HT1080 (cell line): ENCODE data around the gene BAHCC1. TPM values are rescaled to one million over a fixed set of nuclear protein-coding genes. Genes with fewer than 3 reads are reported as not detected.

Experiments
- DNase-seq: peaks from one replicate; pipeline ENCODE4 v3.0.0-alpha.2; 2015; ENCODE audit warnings: low read depth
- total RNA-seq: library from RNA; depleted of rRNA; stranded (reverse); fragments of >200 nt; shearing (Covaris generic); gene quantifications from 2 replicates; pipeline ENCODE4 v1.2.3, GENCODE V29; 2014

The BAHCC1 gene
- total RNA-seq, 1 experiment from 2014 or later: 0.43 TPM

GRCh38 chr17:81366648-81367047 is 28.6 kb upstream of the BAHCC1 start:
- no peak for DNase-seq

DNA sequence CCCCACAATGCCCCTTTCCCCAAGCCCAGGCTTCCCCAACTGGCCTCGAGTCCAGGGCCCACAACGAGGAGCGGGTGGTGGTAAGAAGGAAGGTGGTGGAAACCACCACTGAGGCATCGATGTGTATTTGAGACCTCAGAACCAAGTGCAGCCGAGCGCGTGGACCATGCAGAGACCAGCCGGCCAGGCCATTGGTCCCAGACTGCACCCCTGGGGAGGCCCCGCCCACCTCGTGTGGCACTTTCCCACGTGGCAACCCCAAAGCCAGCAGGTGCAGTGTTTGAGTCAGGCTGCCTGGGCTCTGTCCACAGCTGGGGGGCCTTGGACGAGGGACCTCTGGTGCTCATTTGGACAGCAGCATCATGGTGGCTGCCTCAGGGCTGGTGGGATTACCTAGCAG is 28.1 kb upstream of the BAHCC1 start:
- no peak for DNase-seq

GRCh38 chr17:81368161-81369022 is 26.9 kb upstream of the BAHCC1 start:
- no peak for DNase-seq

- DNase-seq: no peak
Observed at GRCh38 chr17:81370294-81370693, 25.0 kb upstream of the BAHCC1 start.

DNA sequence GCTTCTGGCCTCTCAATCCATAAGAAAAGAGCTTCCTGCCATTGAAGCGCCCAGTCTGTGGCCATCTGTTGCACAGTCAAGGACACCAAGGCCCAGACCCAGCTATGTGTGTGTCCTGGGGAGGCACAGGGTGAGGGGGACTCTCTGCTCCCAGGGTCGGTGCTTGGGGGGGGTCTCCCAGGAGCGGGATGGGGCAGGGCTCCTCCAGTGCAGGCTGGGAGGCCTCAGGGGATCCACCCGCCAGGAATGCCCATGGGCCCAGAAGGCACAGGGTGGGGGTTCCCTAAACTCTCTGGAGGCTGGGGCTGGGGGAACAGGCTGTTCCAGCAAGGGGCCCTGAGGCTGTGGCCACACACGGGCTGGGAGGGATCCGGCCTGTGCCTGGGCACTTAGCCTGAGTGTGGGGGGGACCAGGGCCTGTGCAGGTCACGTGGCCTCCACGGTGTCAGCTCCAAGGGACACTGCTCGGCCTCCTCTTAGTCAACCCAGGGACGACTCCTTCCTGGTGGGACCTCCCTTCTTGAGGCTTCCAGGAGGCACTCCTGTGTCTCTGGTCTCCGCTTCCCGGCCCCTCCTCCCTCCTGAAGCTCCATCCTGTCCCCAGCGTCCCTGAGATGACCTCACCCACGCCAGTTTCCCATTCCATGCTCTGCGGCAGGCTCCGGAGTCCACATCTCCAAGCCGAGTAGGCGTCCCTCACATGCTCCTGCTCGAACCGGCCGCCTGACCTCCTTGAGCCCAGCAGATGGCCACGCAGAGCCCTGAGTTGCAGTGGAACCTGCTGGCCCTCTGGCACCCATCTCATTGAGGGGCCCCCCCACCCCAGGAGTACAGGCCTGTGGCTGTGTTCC is 23.1 kb upstream of the BAHCC1 start:
- DNase-seq: no peak

DNA sequence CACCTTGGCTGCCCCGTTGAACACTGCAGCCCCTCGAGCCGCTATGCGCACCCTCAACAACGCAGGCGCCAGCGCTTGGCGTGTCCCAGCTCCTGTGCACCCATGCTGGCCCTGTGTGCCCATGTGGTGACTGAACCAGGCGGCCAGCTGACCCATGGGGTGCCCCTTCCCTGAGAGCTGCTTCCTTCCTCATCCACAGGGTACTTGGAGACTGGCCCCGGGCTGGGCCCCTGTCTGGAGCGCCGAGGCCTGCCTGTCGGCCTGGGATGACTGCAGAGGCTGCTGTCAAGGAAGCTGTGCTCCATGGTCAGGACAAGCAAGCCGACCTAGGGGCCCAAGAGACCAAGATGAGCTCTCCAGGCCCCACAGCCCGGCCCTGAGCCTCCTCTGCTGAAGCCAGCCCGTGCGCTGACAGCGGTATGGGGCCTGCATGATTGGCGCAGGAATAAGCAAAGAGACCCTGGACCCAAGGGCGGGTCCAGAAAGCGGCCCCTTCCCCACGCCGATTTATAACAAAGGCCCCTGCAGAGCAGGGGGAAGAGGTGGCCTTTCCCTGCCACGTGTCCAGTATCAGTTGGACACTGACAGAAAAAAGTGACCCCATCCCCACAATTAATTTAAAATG is 21.6 kb upstream of the BAHCC1 start:
- no peak for DNase-seq

- DNase-seq: no peak
Observed at GRCh38 chr17:81374890-81375289, 20.4 kb upstream of the BAHCC1 start.

- no peak for DNase-seq
Observed at GRCh38 chr17:81376946-81377714, 18.1 kb upstream of the BAHCC1 start.

DNA sequence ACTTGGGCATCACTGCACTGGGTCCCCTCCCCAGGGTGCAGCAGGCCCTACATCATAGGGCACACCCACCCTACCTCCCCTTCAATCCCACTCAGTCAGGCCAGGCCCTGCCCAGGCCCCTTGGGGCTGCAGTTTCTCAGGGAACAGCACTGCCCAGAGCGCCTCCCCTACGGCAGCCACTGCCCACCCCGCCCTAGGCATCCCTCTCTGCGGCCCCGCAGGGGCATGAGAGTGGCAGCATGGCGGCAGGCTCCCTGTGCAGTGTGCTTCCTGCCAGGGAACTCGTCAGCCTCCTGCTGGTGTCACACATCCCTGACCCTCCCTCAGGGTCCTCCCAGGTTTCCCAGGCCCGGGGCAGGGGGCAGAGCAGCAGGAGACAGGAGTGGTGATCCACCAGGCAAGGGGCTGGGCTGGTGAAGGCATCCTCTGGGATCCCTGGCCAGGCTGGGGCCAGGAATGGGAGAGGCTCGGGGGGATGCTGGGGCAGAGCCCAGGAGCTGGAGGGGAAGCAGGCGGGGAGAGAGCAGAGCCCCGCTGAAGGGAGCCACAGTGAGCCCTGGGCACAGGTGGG is 16.2 kb upstream of the BAHCC1 start:
- no peak for DNase-seq

DNA sequence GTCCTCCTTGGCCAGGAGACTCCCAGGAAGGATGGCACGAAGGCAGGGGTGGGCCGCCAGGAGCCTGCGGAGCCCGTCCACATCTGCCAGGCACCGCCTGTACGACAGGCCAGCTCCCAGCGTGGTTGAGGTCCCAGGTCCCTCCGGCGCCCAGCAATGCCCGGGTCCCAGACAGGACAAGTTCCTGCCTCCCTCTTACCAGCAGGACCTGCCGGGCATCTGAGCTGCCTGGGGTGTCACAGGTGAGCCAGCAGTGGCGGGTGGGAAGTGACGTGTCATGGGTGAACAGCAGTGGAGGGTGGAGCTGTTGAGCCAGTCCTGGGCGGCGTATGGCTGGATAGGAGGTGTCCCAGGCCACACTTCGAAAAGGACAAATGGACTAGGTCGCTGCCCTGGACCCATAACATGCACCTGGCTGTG is 15.7 kb upstream of the BAHCC1 start:
- DNase-seq: no peak

- no peak for DNase-seq
Observed at GRCh38 chr17:81380131-81380530, 15.1 kb upstream of the BAHCC1 start.

GRCh38 chr17:81380666-81381518 is 14.4 kb upstream of the BAHCC1 start:
- no peak for DNase-seq

DNA sequence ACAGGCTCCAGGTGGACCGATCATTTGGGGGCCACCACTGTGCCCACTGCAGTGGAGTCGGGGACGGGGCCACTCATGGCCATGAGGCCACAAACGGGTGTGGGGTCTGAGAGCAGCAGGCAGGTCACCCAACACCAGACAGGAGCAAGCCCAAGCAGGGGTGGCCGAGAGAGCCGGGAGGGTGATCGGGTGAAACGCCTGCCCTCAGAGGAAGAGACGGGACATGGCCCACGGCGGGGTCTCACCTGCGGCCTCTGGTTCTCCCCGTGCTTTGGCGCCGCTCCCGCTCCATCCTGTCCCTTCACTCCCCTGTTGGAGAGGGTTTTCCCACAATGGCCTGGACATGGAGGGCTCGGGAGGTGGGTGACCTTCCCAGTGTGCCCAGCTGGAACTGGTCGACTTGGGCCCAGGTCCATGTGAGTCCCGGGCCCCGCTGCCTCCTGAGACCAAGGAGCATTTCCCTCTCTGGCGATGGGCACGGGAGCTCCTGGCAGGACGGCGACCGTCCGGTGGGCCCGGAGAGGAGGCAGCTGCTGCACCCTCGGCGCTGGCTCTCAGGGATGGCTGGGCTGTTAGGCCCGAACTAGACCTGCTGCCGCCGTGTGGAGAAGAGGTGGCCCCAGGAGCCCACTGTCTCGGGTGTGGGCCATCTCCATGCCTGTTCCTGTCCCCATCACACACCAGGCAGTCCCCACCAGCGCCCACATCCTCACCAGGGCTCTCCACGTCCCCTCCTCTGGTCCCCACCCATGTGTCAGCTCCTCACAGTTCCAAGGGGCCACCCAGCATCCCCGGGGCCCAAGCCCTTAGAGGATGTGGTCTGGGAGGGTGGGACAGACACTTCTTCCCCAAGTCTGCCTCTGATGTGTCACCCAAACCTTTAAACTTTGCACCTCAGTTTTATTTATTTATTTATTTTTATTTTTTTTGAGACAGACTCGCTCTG is 13.4 kb upstream of the BAHCC1 start:
- DNase-seq: no peak

GRCh38 chr17:81382851-81383250 is 12.4 kb upstream of the BAHCC1 start:
- DNase-seq: no peak

DNA sequence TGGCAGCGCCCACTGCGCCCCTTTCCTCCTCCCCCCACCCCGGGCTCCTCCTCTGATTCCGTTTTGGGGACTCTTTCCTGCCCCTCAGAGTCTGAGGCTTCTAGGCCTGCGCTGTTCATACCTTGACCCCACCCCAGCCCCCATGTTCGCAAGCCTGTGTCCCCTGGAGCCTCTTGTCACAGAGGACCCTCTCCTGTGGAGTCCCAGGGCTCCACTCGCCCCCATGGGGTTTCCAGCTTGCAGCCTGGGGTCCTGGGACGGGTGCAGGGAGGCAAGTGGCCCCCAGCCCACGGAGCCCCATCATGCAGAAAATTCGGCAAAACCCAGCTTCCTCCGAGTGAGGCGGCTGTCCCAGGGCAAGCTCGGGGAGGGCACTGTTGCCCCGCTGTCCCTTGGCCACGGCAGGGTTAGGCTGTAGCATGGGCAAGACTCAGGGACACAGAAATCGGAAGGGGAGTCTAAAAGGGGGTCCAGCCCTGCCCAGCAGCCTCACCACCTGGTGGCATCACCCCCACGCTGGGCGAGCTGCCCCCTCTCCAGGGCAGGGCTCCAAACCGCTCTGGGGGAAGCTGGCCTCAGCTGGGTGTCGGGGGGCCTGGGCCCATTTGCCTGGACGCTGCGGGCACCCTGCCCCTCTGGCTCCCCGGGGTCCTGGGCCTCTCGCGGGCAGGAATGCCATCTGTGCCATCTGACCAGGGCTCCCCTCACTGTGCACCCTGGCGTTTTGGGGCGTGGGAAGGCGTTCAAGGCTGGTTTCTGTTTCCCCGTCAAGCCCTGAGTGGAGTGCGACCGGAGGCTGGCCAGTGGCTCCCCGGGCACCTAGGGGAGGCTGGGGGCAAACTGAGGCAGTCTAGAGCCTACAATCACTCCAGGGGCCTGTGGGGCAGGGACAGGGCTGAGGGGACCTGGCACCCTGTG is 11.5 kb upstream of the BAHCC1 start:
- DNase-seq: no peak

DNA sequence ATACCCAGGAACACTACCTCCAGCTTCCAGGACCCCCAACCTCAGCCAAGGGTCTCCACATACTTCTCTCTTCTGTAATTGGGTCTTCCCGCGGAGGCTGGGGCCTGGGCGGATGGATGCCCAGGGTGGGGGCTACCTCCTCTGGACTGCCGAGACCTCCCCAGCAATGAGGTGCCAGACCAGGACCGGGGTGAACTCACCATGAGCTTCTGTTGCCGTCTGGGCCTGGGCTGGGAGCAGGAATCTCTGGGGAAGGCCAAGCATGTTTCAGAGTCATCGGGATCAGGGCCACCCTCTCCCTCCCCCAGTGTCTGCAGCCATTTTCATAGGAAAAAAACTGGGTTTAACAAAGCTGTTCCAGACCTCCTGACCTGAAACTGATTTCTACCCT is 10.3 kb upstream of the BAHCC1 start:
- no peak for DNase-seq

GRCh38 chr17:81385320-81386111 is 9.7 kb upstream of the BAHCC1 start:
- no peak for DNase-seq
